CD14-positive monocyte (primary cell): Measurements from ENCODE around the gene CDC14A. TPM values are rescaled to one million over a fixed set of nuclear protein-coding genes. Genes with fewer than 3 reads are reported as not detected.

ENCODE experiments used
- DNase-seq, 3 donors: peaks; one replicate each; pipeline ENCODE4 v3.0.0-alpha.2; 2011 to 2022
- H2AFZ ChIP-seq: 2 replicates; pipeline ENCODE4 v1.6.0; 2012; ENCODE audit warnings: mild to moderate bottlenecking, low read depth, low read length, inconsistent platforms; ENCODE audit not compliant: insufficient read depth, poor library complexity, severe bottlenecking
- H3K27ac ChIP-seq, 2 donors: 1 replicate in 1 of 2; 2 replicates in 1 of 2; pipeline ENCODE4 v1.5.1; 2012 to 2013; ENCODE audit warnings: low read length in 2 of 2, control low read depth in 1 of 2, inconsistent platforms in 1 of 2, low read depth in 1 of 2, mild to moderate bottlenecking in 1 of 2
- H3K27me3 ChIP-seq, 2 donors: one replicate each; pipeline versions ENCODE4 v1.6.0 to v1.6.1; 2011 to 2013; ENCODE audit warnings: low read length in 2 of 2; ENCODE audit not compliant: control insufficient read depth in 2 of 2, insufficient read depth in 2 of 2
- H3K36me3 ChIP-seq, 2 donors: replicated peaks in 1 of 2; 1 replicate in 1 of 2; 2 replicates in 1 of 2; pipeline versions ENCODE4 v1.5.1 to v1.6.1; 2012 to 2013; ENCODE audit warnings: low read length in 2 of 2, control low read depth in 1 of 2, inconsistent platforms in 1 of 2, mild to moderate bottlenecking in 1 of 2; ENCODE audit not compliant: insufficient read depth in 2 of 2, control insufficient read depth in 1 of 2
- H3K4me1 ChIP-seq, 2 donors: 1 replicate in 1 of 2; 2 replicates in 1 of 2; pipeline versions ENCODE4 v1.5.1 to v1.6.1; 2012 to 2013; ENCODE audit warnings: low read length in 2 of 2, control low read depth in 1 of 2, inconsistent platforms in 1 of 2, mild to moderate bottlenecking in 1 of 2, moderate library complexity in 1 of 2; ENCODE audit not compliant: insufficient read depth in 2 of 2, control insufficient read depth in 1 of 2
- H3K4me2 ChIP-seq: replicated peaks from 2 replicates; pipeline ENCODE3; 2012; ENCODE audit warnings: low read length, moderate library complexity, mild to moderate bottlenecking; ENCODE audit not compliant: poor library complexity, severe bottlenecking; ENCODE audit errors: extremely low read depth
- H3K4me3 ChIP-seq, 3 experiments: fragments of 200-600 bp in 1 of 3; sonication (generic) in 1 of 3; replicated peaks in 1 of 3; 1 replicate in 2 of 3; 2 replicates in 1 of 3; pipeline ENCODE4 v1.5.1; 2011 to 2013; ENCODE audit warnings: low read length in 3 of 3, mild to moderate bottlenecking in 3 of 3, control low read depth in 2 of 3, low read depth in 2 of 3, inconsistent platforms in 1 of 3, moderate library complexity in 1 of 3
- H3K79me2 ChIP-seq: 2 replicates; pipeline ENCODE4 v1.6.0; 2012; ENCODE audit warnings: mild to moderate bottlenecking, control low read depth, inconsistent platforms, low read length, moderate library complexity; ENCODE audit not compliant: insufficient read depth
- H3K9ac ChIP-seq: 2 replicates; pipeline ENCODE4 v1.6.0; 2017; ENCODE audit warnings: low read length, mild to moderate bottlenecking; ENCODE audit not compliant: insufficient read depth, poor library complexity, severe bottlenecking
- H3K9me3 ChIP-seq, 2 donors: replicated peaks in 1 of 2; 1 replicate in 1 of 2; 2 replicates in 1 of 2; pipeline versions ENCODE4 v1.5.1 to v1.6.1; 2012 to 2013; ENCODE audit warnings: low read length in 2 of 2, control low read depth in 1 of 2; ENCODE audit not compliant: control insufficient read depth in 1 of 2, insufficient read depth in 1 of 2
- H4K20me1 ChIP-seq: 2 replicates; pipeline ENCODE4 v1.6.0; 2012; ENCODE audit warnings: mild to moderate bottlenecking, low read length, control low read depth, moderate library complexity; ENCODE audit not compliant: insufficient read depth
- H3K27ac Mint-ChIP-seq, 7 donors: one replicate each; pipeline ENCODE4 v1.8.0; 2020; ENCODE audit warnings: mild to moderate bottlenecking in 7 of 7, mixed read lengths in 7 of 7, moderate library complexity in 6 of 7, inconsistent platforms in 2 of 7
- H3K27me3 Mint-ChIP-seq, 3 donors: one replicate each; pipeline ENCODE4 v1.8.0; 2021 to 2022; ENCODE audit warnings: low read depth in 3 of 3, mild to moderate bottlenecking in 3 of 3, mixed read lengths in 3 of 3, moderate library complexity in 3 of 3, inconsistent platforms in 1 of 3
- H3K36me3 Mint-ChIP-seq, 2 donors: one replicate each; pipeline ENCODE4 v1.8.0; 2020; ENCODE audit warnings: mixed read lengths in 2 of 2, inconsistent platforms in 1 of 2, mild to moderate bottlenecking in 1 of 2
- H3K4me1 Mint-ChIP-seq: one replicate; pipeline ENCODE4 v1.8.0; 2020; ENCODE audit warnings: mild to moderate bottlenecking, mixed read lengths
- H3K4me3 Mint-ChIP-seq, 2 donors: one replicate each; pipeline ENCODE4 v1.8.0; 2020; ENCODE audit warnings: mild to moderate bottlenecking in 2 of 2, mixed read lengths in 2 of 2, moderate library complexity in 1 of 2
- H3K9me3 Mint-ChIP-seq, 7 donors: one replicate each; pipeline ENCODE4 v1.8.0; 2020 to 2022; ENCODE audit warnings: mixed read lengths in 7 of 7, mild to moderate bottlenecking in 6 of 7, moderate library complexity in 6 of 7, inconsistent platforms in 2 of 7
- CTCF ChIP-seq: fragments of 200-600 bp; IDR thresholded peaks from one replicate; pipeline ENCODE4 v1.8.0; 2022; ENCODE audit warnings: antibody characterized with exemption, mild to moderate bottlenecking
- WGBS: methylation state at CpG from one replicate; pipeline ENCODE4 v1.1.5; 2013; ENCODE audit warnings: missing lambda C conversion rate; ENCODE audit not compliant: insufficient coverage; 5-methylcytosine and 5-hydroxymethylcytosine counted together
- intact Hi-C, 2 donors: fragments of 100-400 bp; cut with micrococcal nuclease; formaldehyde crosslinking; loops; one replicate each; pipeline versions ENCODE4 v1.15.0 to v1.15.1; 2023
- polyA plus RNA-seq, 3 donors: library from polyadenylated mRNA; depleted of rRNA in 1 of 3; unstranded in 2 of 3; stranded (reverse) in 1 of 3; fragments of 300-500 nt in 2 of 3; fragments of >200 nt in 1 of 3; fragmentation: Illumina TruSeq in 2 of 3; gene quantifications; 1 replicate in 2 of 3; 2 replicates in 1 of 3; pipeline ENCODE4 v1.2.3, GENCODE V29; 2012 to 2021

Gene CDC14A
- polyA plus RNA-seq, 3 donors: 4.2 to 9.2 (median 6.1) TPM

- peaks cover 71% of the 10 kb centered on the region for H3K4me1 Mint-ChIP-seq
- no peaks in the 10 kb centered on the region for H3K9me3 ChIP-seq
- H3K4me3 Mint-ChIP-seq: no peak overlapping the region
- TF ChIP-seq CTCF: no peak
- H3K27ac ChIP-seq: peak overlapping the region; percentile 70 to 92
- peaks cover 0 to 7% (median 3%) of the 10 kb centered on the region in 7 donors for H3K9me3 Mint-ChIP-seq
- H3K9ac ChIP-seq: no peak overlapping the region
- H3K27ac Mint-ChIP-seq: peak overlapping the region; percentile 86 to 95 (median 95)
- peak overlapping the region; percentile 48 for H3K4me2 ChIP-seq
- intact Hi-C loops: no loop called here
- no peaks in the 10 kb centered on the region for H4K20me1 ChIP-seq
- peaks cover 0 to 5% (median 0%) of the 10 kb centered on the region in 3 donors for H3K27me3 Mint-ChIP-seq
- H2AFZ ChIP-seq: peak overlapping the region; percentile 53
- H3K4me3 ChIP-seq: peak overlapping the region in 1 of 3 experiments; percentile 43
- WGBS: no CpG with 5 or more reads among the region's 5 CpGs
- H3K36me3 ChIP-seq: no peaks in the 10 kb centered on the region
- no peaks in the 10 kb centered on the region for H3K36me3 Mint-ChIP-seq
- no peaks in the 10 kb centered on the region for H3K79me2 ChIP-seq
- no peak for DNase-seq
- H3K4me1 ChIP-seq: peaks cover 61 to 75% of the 10 kb centered on the region in 2 donors
- H3K27me3 ChIP-seq: no peaks in the 10 kb centered on the region
These were observed 177.8 kb downstream of the CDC14A start for GRCh38 chr1:100530141-100530540.

GRCh38 chr1:100530880-100531487 is 178.7 kb downstream of the CDC14A start:
- Histone ChIP-seq H3K79me2 (no peaks in the 10 kb centered on the region), H3K4me3 (peak overlapping the region in 1 of 3 experiments; percentile 43), H3K27ac (peak overlapping the region; percentile 75 to 92), H3K4me2 (peak overlapping the region; percentile 48), H4K20me1 (no peaks in the 10 kb centered on the region), H2AFZ (peak overlapping the region; percentile 53), H3K9ac (no peak overlapping the region), H3K9me3 (no peaks in the 10 kb centered on the region), H3K27me3 (no peaks in the 10 kb centered on the region), H3K4me1 (peaks cover 69 to 83% of the 10 kb centered on the region in 2 donors), H3K36me3 (no peaks in the 10 kb centered on the region)
- peak overlapping the region; percentile 86 to 95 (median 95) for H3K27ac Mint-ChIP-seq
- peaks cover 0 to 4% (median 3%) of the 10 kb centered on the region in 7 donors for H3K9me3 Mint-ChIP-seq
- TF ChIP-seq CTCF: no peak
- peaks cover 0 to 7% (median 0%) of the 10 kb centered on the region in 3 donors for H3K27me3 Mint-ChIP-seq
- intact Hi-C loops: no loop called here
- no CpG with 5 or more reads among the region's 3 CpGs for WGBS
- peak; percentile 84 to 95 (median 95) for DNase-seq
- peaks cover 80% of the 10 kb centered on the region for H3K4me1 Mint-ChIP-seq
- no peaks in the 10 kb centered on the region for H3K36me3 Mint-ChIP-seq
- H3K4me3 Mint-ChIP-seq: peak overlapping the region in 1 of 2 donors; percentile 73
